Measurements from ENCODE around the gene SNX9. TPM values are rescaled to one million over a fixed set of nuclear protein-coding genes. Genes with fewer than 3 reads are reported as not detected.

The SNX9 gene
- polyA plus RNA-seq, 1 donor (not counting 4 experiments of a cell fraction or from before 2014, with no cell fraction given): 37.8 TPM

DNA sequence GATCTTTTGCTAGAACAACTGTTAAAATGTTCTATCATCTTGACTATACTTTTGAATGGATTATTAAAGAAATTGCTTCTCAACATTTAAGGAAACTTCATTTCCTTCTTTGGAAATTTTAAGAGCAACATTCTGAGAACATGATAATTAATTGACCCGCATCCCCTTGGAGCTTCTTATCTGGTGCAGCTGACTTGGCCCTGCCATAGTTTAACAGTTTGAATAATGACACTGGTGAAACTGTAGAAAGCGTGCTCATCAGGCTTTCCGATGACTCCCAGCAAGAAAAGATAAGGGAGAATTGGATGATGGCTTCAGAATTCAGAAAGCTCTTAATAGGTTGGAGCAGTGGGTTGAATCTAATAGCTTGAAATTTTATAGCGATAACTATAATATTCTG, 38.1 kb downstream of the SNX9 start:
- Histone ChIP-seq H2AFZ (ENCODE audit: control insufficient read depth, low read length) (no peak overlapping the region), H3K27ac (ENCODE audit: control insufficient read depth, insufficient read depth, low read length) (no peak overlapping the region), H3K4me3 (ENCODE audit: control insufficient read depth in 2 of 3, extremely low read depth in 1 of 3, insufficient read depth in 2 of 3, low read depth in 1 of 3, low read length in 3 of 3) (no peak overlapping the region), H3K9ac (ENCODE audit: control insufficient read depth, extremely low read depth, insufficient read depth, low read length) (no peak overlapping the region), H3K9me1 (ENCODE audit: control insufficient read depth, extremely low read depth, insufficient read depth, low read length) (no peaks in the 10 kb centered on the region), H3K36me3 (ENCODE audit: control insufficient read depth in 2 of 2, extremely low read depth in 1 of 2, insufficient read depth in 2 of 2, low read length in 2 of 2) (no peaks in the 10 kb centered on the region), H3K9me3 (ENCODE audit: control insufficient read depth, low read depth, low read length) (no peaks in the 10 kb centered on the region), H3K4me2 (ENCODE audit: control insufficient read depth, extremely low read depth, insufficient read depth, low read depth, low read length) (no peak overlapping the region), H4K20me1 (ENCODE audit: control insufficient read depth, extremely low read depth, insufficient read depth, low read length) (no peaks in the 10 kb centered on the region), H3K79me2 (ENCODE audit: control insufficient read depth, insufficient read depth, low read length) (peaks cover 94% of the 10 kb centered on the region), H3K4me1 (ENCODE audit: control insufficient read depth, extremely low read depth, insufficient read depth, low read length) (peaks cover 9% of the 10 kb centered on the region), H3K27me3 (ENCODE audit: control insufficient read depth, extremely low read depth, insufficient read depth, low read length) (no peaks in the 10 kb centered on the region)
- DNase-seq (ENCODE audit: low read depth, low spot score) (no peak), FAIRE-seq (no peak)
- dilution Hi-C loops (cut with MboI; ENCODE audit: extremely low pct_ligation_motif_present, low sequenced_read_pairs): no loop called here
- TF ChIP-seq, protein P1, sequence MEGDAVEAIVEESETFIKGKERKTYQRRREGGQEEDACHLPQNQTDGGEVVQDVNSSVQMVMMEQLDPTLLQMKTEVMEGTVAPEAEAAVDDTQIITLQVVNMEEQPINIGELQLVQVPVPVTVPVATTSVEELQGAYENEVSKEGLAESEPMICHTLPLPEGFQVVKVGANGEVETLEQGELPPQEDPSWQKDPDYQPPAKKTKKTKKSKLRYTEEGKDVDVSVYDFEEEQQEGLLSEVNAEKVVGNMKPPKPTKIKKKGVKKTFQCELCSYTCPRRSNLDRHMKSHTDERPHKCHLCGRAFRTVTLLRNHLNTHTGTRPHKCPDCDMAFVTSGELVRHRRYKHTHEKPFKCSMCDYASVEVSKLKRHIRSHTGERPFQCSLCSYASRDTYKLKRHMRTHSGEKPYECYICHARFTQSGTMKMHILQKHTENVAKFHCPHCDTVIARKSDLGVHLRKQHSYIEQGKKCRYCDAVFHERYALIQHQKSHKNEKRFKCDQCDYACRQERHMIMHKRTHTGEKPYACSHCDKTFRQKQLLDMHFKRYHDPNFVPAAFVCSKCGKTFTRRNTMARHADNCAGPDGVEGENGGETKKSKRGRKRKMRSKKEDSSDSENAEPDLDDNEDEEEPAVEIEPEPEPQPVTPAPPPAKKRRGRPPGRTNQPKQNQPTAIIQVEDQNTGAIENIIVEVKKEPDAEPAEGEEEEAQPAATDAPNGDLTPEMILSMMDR (optimal IDR thresholded peaks at IDR 0.05 in 1 of 3, IDR thresholded peaks at IDR 0.05 in 1 of 3, conservative IDR thresholded peaks at IDR 0.05 in 1 of 3; ENCODE audit: extremely low read depth in 1 of 3, insufficient read depth in 2 of 3, low read length in 3 of 3): no peak

DNA sequence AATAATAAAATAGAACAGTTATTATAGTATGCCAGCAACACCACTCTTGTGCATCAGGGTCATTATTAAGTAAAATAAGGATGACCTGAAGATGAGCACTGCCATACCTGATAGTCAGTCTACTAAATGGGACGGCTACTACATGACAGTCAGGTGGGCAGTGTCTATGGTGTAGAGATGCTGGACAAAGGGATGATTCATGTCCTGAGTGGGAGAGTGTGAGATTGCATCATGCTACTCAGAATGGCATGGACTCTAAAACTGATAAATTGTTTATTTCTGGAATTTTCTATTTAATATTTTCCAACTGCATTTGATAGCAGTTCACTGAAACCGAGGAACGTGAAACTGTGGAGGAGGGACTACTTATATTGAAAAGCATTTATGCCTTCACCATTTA, 38.8 kb downstream of the SNX9 start:
- dilution Hi-C loops (cut with MboI; ENCODE audit: extremely low pct_ligation_motif_present, low sequenced_read_pairs): no loop called here
- peak; percentile 36 for FAIRE-seq
- Histone ChIP-seq H3K9me1 (ENCODE audit: control insufficient read depth, extremely low read depth, insufficient read depth, low read length) (peaks cover under 1% of the 10 kb centered on the region), H3K4me1 (ENCODE audit: control insufficient read depth, extremely low read depth, insufficient read depth, low read length) (peaks cover 14% of the 10 kb centered on the region), H3K4me3 (ENCODE audit: control insufficient read depth in 2 of 3, extremely low read depth in 1 of 3, insufficient read depth in 2 of 3, low read depth in 1 of 3, low read length in 3 of 3) (no peak overlapping the region), H2AFZ (ENCODE audit: control insufficient read depth, low read length) (no peak overlapping the region), H3K9me3 (ENCODE audit: control insufficient read depth, low read depth, low read length) (no peaks in the 10 kb centered on the region), H3K9ac (ENCODE audit: control insufficient read depth, extremely low read depth, insufficient read depth, low read length) (no peak overlapping the region), H3K4me2 (ENCODE audit: control insufficient read depth, extremely low read depth, insufficient read depth, low read depth, low read length) (no peak overlapping the region), H3K27me3 (ENCODE audit: control insufficient read depth, extremely low read depth, insufficient read depth, low read length) (no peaks in the 10 kb centered on the region), H4K20me1 (ENCODE audit: control insufficient read depth, extremely low read depth, insufficient read depth, low read length) (peaks cover 1% of the 10 kb centered on the region), H3K79me2 (ENCODE audit: control insufficient read depth, insufficient read depth, low read length) (peaks cover 92% of the 10 kb centered on the region), H3K36me3 (ENCODE audit: control insufficient read depth in 2 of 2, extremely low read depth in 1 of 2, insufficient read depth in 2 of 2, low read length in 2 of 2) (no peaks in the 10 kb centered on the region), H3K27ac (ENCODE audit: control insufficient read depth, insufficient read depth, low read length) (no peak overlapping the region)
- DNase-seq (ENCODE audit: low read depth, low spot score): no peak
- TF ChIP-seq, protein P1 (optimal IDR thresholded peaks at IDR 0.05 in 1 of 3, IDR thresholded peaks at IDR 0.05 in 1 of 3, conservative IDR thresholded peaks at IDR 0.05 in 1 of 3; ENCODE audit: extremely low read depth in 1 of 3, insufficient read depth in 2 of 3, low read length in 3 of 3): no peak
- TF ChIP-seq EZH2 (IDR thresholded peaks at IDR 0.05; ENCODE audit: low read length): no peak
